DMS 273 (cell line): ENCODE data around the gene GNG2.

Experiments used
- DNase-seq: peaks from one replicate; lab custom pipeline; 2025; ENCODE audit not compliant: unreplicated experiment; lab: John Stamatoyannopoulos, UW

Gene GNG2

GRCh38 chr14:51989293-51990234 is 129.2 kb downstream of the GNG2 start, which contains the start of gene RTRAF:
TSS of gene RTRAF (plus strand) at chr14:51989546. CDS start at chr14:51989640, 94 bp downstream.
- DNase-seq = peak; percentile 97

GRCh38 chr14:51990488-51990887 is 130.1 kb downstream of the GNG2 start:
- no peak for DNase-seq

- no peak for DNase-seq
These were observed 133.0 kb downstream of the GNG2 start for GRCh38 chr14:51993285-51993920.

- peak; percentile 28 for DNase-seq
These were observed 135.8 kb downstream of the GNG2 start for GRCh38 chr14:51996148-51996746.

- DNase-seq = no peak
These were observed 137.9 kb downstream of the GNG2 start for GRCh38 chr14:51998348-51998747.

- no peak for DNase-seq
These were observed 138.7 kb downstream of the GNG2 start for GRCh38 chr14:51999084-51999483.

- no peak for DNase-seq
These were observed 139.7 kb downstream of the GNG2 start for GRCh38 chr14:52000019-52000582.

- DNase-seq = no peak
These were observed 140.3 kb downstream of the GNG2 start for GRCh38 chr14:52000696-52001095.

- DNase-seq = no peak
These were observed 142.1 kb downstream of the GNG2 start for GRCh38 chr14:52002542-52002941.

GRCh38 chr14:52003324-52003723 is 142.9 kb downstream of the GNG2 start:
- no peak for DNase-seq

GRCh38 chr14:52005625-52006024 is 145.2 kb downstream of the GNG2 start:
- no peak for DNase-seq

- no peak for DNase-seq
These were observed 145.9 kb downstream of the GNG2 start for GRCh38 chr14:52006361-52006760.

- DNase-seq = no peak
These were observed 146.8 kb downstream of the GNG2 start for GRCh38 chr14:52007211-52007610.

GRCh38 chr14:52007637-52008036 is 147.2 kb downstream of the GNG2 start:
- no peak for DNase-seq

GRCh38 chr14:52008136-52008535 is 147.7 kb downstream of the GNG2 start:
- no peak for DNase-seq

GRCh38 chr14:52010173-52010693 is 149.8 kb downstream of the GNG2 start:
- DNase-seq = no peak

GRCh38 chr14:52011523-52011922 is 151.1 kb downstream of the GNG2 start:
- DNase-seq = no peak

GRCh38 chr14:52012635-52013034 is 152.2 kb downstream of the GNG2 start:
- peak; percentile 59 for DNase-seq

- DNase-seq = peak; percentile 58
These were observed 153.7 kb downstream of the GNG2 start for GRCh38 chr14:52013984-52014600.

- no peak for DNase-seq
These were observed 154.3 kb downstream of the GNG2 start for GRCh38 chr14:52014601-52015267.
